Ramos (cell line): ENCODE results near the gene PTPRN2.
"Not testable (repeated sequence)": the region's sequence is repeated elsewhere in the genome, so short reads cannot be mapped to it uniquely, and the experiment has no call there.

Source experiments
- in situ Hi-C: fragments of 300-500 bp; cut with MboI; formaldehyde crosslinking; loops from one replicate; pipeline ENCODE4 v1.14.3; 2022; ENCODE audit warnings: low sequenced_read_pairs; ENCODE audit not compliant: unreplicated experiment

Gene PTPRN2

DNA sequence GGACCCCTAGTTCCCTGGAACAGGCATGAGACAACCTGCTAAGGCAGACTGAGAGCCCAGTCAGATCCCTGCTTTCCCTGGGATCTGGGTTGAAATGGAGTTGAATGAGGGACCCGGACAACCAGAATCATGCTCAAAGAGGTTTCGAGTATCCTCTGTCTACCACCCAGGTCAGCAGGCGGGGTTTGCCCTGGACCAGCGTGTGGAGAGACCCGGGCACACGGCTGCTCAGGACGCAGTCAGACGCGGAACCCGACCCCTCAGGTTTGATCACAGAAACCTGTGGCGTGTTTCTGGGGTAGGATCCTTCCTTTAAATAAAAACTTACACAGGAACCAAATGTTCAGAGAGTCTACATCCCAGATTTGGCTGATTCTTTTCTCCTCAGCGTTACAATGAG lies 330.6 kb downstream of the PTPRN2 start:
- in situ Hi-C loops, result no loop called here

- in situ Hi-C loops, result no loop called here
These were observed 331.4 kb downstream of the PTPRN2 start for GRCh38 chr7:158256091-158256816.

DNA sequence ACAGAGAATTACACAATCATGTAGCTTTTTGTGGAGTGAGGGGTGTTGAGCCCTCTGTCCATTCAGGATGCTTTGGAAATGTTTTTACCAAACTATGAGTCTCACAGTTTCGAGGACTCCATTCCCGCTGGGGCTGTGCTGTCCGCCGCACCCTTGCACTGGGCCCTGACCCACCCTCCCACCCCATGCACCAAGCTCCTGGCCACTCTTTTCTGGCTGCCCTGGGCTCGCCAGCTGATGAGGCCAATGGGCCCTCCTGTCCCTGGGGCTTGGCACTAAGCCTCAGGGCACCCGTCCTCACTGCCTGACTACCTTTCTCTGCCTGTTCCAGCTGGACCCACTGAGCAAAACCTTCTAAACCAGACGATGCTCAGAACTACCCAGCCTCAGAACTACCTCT lies 332.1 kb downstream of the PTPRN2 start:
- in situ Hi-C loops, result no loop called here

- in situ Hi-C loops, result no loop called here
These were observed 332.5 kb downstream of the PTPRN2 start for GRCh38 chr7:158255156-158255555.

DNA sequence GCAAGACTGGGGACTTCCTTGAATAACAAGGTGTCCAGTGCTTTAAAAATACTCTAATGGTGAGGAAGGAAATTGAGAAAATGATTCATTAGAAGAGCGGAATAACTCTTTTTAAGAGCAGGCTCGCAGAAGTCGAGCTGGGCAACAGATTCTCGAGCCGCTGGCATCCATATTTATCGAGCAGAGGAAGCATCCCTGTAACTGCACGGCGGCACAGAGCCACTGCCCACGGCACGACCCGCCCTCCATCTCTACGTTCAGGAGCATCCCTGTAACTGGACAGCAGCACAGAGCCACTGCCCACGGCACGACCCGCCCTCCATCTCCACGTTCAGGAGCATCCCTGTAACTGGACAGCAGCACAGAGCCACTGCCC lies 334.0 kb downstream of the PTPRN2 start:
- in situ Hi-C loops, result not testable (repeated sequence)

- in situ Hi-C loops, result no loop called here
These were observed 334.6 kb downstream of the PTPRN2 start for GRCh38 chr7:158252837-158253669.

DNA sequence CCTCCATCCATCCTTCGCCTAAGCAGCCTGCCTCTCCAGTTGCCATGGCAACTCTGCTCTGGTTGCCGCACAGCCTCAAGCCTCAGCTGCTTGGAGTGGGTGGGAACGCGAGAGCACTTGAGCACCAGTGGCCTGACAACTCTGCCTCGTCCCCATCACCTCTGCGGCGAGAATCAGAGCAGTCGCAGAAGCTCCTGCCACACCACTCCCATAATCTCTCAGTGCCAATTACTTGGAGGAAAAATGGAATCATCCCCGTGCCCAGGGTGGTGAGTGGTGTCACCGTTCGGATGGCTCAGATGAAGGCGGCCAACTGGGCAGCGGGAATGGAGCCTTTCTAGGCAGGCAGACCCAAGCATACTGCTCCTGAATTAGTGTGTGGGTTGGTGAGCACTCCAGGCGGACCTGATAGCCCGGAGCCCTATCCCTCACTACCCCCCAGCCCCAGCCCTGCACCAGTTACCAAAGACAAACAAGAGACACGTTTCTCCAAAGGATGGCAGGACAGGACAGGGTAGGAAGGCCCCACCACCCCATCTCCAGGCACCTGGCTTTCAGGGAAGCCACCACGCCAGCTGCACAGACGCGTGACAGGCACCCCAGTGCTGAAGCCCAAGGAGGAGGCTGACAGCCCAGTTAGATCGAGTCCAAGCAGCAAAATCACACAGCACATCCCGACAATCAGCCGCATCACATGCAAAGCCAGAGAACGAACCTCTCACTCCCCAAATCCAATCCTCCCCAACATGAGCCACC lies 335.4 kb downstream of the PTPRN2 start:
- in situ Hi-C loops, result no loop called here

DNA sequence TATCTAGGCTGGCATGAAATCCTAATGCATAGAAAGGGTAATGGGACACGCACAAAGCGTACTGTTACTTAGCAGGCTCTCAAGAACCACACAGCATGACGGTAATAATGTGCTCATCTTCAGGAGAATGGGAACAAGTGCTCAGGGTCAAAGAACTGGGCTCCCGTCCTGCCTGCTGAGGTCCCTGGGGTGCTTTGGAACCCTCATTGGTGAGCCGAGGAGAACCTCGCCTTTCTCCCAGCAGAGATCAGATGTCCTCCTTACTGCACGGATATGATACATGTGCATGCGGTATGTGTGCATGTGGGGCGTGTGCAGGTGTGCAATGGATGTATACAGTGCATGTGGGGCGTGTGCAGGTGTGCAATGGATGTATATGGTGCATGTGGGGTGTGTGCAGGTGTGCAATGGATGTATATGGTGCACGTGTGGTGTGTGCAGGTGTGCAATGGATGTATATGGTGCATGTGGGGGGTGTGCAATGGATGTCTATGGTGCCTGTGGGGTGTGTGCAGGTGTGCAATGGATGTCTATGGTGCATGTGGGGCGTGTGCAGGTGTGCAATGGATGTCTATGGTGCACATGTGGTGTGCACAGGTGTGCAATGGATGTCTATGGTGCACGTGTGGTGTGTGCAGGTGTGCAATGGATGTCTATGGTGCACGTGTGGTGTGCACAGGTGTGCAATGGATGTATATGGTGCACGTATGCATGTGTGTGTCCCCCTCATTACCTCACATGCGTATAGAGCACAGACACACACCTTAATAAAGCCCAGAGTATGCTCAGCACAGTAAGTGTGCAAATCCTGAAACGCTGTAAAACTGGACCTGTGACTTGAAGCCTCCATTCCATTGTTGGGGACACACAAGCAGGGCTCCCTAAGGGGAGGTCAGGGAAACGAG lies 336.3 kb downstream of the PTPRN2 start:
- in situ Hi-C loops, result no loop called here

DNA sequence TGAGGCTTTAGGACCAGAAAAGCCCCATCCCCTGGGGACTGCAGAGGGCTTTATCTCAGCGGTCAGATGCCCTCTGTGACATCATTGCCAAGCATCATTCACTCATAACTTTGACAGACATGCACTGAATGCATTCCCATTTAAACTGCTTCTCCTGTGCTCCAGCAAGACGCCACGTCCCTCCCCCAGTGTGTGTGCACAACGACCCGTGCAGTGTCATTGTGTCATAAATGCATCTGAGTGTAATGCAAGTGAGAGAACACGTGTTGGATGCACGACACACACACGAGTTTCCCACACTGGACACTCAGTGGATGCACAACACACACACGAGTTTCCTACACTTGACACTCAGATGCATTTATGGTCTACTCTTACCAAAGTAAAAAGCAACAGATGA lies 337.9 kb downstream of the PTPRN2 start:
- in situ Hi-C loops, result no loop called here

GRCh38 chr7:158248816-158249215 lies 338.8 kb downstream of the PTPRN2 start:
- in situ Hi-C loops, result no loop called here

DNA sequence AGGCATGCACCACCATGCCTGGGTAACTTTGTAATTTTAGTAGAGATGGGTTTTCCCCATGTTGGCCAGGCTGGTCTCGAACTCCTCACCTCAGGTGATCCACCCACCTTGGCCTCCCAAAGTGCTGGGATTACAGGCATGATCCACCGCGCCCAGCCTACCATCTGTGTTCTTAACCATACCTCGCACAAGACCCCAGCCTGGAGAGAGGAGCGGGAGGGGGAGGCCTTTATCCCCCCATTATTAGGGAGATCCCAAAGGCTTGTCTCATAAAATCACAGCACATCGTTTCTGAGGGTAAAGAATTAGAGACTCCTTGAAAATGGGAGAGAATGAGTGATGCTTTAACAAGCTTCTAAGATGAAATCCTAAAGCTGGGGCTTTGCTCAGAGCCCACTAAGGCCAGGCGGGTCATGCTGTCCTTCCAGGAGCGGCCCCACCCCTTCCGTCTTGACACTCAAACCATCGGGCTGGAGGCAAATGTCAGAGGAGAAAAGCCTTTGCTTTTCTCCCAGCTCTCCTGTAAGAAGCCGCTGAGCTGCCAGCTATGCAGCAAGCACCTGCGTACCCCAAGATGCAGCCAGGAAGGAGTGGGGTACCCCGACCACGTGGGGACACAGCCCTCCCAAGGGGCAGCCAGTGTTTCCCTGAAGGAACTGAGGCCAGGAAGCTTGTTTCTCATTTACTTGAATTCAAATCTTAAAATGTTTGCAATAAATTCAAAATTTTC lies 339.7 kb downstream of the PTPRN2 start:
- in situ Hi-C loops, result no loop called here

DNA sequence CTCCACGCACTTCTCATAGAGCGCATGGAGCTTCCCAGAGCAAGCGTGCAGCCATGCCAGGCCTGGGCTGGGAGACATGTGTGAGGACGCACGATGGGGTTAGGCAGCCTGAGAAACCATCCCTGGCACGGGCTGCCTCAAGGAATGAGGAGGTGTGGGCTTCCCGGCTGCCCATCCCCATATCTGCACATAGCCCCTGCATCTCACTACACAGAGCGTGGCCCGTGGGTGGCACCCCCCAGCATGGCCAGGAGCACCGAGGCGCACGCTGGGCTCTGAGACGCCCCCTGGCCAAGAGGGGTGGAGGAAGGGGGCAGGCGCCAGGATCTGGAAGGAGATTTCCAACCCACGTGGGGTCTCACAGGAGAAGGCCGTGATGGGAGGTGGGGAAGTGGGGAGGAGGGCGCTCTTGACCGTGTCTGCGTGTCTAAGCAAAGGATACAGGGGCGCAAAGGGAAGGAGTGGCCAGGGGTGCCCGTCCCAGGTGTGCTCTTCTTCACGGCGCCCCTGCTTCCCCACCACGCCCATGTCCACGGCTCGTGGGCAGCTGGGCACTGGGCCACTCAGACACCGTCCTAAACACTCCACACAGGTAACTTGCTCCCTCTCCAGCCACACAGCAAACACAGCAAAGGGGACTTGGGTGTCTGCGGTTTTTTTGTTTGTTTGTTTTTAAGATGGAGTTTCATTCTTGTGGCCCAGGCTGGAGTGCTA lies 340.5 kb downstream of the PTPRN2 start:
- in situ Hi-C loops, result no loop called here

DNA sequence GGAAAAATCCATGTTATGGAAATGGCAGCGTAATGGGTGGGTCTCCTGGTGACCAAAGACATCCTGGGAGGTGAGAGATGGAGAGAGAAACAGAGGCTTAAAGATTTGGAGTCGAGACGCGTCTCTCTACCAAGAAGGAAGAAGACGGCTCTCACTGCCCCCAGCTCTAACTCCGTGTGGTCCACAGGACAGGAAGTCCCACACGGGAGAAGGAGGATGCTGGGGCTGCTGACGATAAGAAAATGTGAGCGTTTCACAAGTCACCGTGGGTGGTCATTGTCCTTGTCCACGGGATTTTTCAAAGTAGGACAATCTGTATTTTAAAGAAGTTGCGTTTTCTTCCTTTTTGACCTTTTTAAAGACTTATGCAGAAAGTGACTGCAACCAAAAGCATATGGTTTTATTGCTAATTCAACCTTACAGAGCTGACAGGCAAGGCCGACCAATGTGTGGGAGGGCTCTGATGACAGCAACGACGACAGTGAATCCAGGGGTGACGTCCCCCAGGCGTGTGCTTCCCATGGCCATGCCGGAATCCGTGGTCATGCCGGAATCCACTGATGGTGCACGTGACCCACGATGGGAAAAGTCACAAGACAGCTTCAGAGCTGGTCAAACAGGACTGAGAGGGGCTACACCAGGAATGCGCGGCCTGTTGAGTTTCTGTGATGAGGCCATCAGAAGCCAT lies 341.2 kb downstream of the PTPRN2 start:
- in situ Hi-C loops, result no loop called here

DNA sequence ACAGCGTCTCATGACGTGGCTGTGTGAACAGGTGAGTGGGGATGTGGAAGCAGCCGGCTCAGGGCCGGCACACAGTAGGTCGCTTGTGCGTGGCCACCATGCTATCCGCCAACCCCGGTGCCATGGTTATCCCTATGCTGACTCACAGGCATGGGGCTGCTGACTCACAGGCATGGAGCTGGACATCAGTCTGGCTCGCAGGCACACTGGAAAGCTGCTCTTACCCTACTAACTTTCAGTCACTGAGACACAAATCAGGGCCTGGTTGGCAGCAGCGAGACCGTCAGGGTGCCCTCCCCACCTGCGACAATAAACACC lies 341.9 kb downstream of the PTPRN2 start:
- in situ Hi-C loops, result no loop called here

DNA sequence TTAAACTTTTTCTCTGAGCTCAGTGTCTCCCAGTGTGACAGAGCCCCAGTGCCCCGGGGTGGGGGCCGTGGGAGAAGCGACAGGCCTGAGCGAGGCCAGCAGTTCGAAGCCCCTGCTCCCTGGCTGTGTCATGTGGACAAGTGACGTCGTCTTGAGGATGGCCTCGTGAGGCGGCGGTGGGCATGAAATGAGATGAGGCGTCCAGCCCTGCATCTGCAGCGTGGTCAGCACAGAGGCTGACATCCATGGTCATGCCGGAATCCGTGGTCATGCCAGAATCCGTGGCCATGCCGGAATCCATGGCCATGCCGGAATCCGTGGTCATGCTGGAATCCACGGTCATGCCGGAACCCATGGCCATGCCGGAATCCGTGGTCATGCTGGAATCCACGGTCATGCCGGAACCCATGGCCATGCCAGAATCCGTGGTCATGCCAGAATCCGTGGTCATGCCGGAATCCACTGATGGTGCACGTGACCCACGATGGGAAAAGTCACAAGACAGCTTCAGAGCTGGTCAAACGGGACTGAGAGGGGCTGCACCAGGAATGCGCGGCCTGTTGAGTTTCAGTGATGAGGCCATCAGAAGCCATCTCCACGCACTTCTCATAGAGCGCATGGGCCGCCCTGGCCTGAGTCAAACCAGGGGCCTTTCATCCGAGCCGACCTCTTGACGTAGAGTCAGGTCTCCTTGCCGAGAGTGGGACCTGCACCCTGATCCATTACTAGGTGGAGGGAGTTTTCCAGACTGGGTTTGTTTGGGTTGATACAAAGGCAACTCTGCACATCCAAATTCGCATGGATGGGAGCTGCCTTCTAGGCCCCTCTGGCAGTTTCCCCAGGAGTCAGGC lies 342.5 kb downstream of the PTPRN2 start:
- in situ Hi-C loops, result no loop called here

DNA sequence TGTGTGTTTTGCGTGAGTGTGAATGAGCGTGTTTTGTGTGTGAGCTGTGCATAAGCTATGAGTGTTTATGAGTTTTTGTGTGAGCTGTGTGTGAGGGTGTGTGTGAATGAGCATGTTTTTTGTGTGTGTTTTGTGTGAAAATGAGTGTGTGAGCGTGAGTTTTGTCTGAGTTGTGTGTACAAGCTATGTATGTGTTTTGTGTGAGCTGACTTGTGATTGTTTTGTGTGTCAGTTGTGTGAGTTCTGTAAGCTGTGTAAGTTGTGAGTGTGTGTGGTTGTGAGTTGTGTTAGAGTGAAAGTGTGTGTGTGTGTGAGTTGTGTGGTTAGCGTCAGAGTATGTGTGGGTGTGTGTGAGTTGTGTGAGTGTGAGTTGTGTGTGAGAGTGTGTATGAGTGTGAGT lies 343.2 kb downstream of the PTPRN2 start:
- in situ Hi-C loops, result no loop called here

DNA sequence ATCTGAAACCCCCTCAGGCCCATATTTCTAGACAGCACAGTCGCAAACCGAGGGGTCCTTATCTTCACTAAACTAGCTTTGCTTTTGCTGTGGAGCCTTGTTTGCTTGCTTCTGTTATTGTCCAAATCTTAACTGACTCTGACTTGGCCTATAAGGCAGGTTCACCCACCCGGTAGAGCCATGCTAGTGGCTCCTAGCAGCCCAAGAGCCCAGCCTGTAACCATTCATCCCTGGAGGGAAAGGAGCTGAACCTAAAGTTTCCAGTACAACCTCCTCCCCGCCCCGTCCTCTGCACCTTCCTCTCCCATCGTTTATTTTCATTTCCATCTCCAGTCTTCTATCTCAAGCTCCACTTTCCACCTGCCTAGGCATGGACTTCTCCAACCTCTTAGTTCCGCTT lies 345.7 kb downstream of the PTPRN2 start:
- in situ Hi-C loops, result no loop called here

DNA sequence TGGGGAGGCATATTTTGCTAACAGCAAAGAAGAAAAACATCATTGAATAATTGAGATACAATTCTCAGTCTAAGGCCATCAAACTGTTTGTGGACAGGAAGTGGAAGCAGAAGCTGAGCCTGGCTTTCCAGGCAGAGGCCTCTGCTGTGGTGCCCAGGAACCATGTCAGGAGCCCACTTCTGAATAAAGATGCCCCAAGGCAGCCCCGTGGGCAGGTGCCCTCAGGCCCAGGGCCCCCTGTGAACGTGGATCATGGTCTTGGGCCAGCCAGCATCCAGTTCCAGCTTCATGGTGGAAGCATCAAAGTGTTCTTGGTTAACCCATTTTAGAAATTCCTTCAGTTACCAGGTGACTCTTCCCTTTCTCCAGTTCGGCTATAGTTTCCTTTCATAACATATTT lies 346.8 kb downstream of the PTPRN2 start:
- in situ Hi-C loops, result no loop called here
